WERI-Rb-1 (cell line): ENCODE data around the gene SORCS2.

Source experiments
- DNase-seq: peaks from one replicate; pipeline ENCODE4 v3.0.0-alpha.2; 2020
- H3K27ac ChIP-seq: fragments of 250-450 bp; sonication (Bioruptor Pico); 2 replicates; pipeline ENCODE4 v1.5.1; 2020; ENCODE audit warnings: mild to moderate bottlenecking, moderate library complexity
- H3K27me3 ChIP-seq: fragments of 250-450 bp; sonication (Bioruptor Pico); 2 replicates; pipeline ENCODE4 v1.5.1; 2021; ENCODE audit warnings: mild to moderate bottlenecking, low read depth, moderate library complexity; ENCODE audit not compliant: insufficient read depth, severe bottlenecking
- H3K36me3 ChIP-seq: fragments of 250-450 bp; sonication (Bioruptor Pico); 2 replicates; pipeline ENCODE4 v1.5.1; 2020; ENCODE audit warnings: mild to moderate bottlenecking, moderate library complexity
- H3K4me3 ChIP-seq: 2 replicates; pipeline ENCODE4 v1.5.1; 2011; ENCODE audit warnings: low read depth, mild to moderate bottlenecking, control low read depth, low read length
- H3K9me3 ChIP-seq: fragments of 250-450 bp; sonication (Bioruptor Pico); 2 replicates; pipeline ENCODE4 v1.5.1; 2021; ENCODE audit warnings: mild to moderate bottlenecking, moderate library complexity; ENCODE audit not compliant: severe bottlenecking
- TF ChIP-seq, protein P1 (sequence below): IDR thresholded peaks from 2 replicates; pipeline ENCODE4 v1.5.1; 2011; ENCODE audit warnings: low read depth, mild to moderate bottlenecking, control low read depth, inconsistent platforms, low read length

Gene SORCS2

GRCh38 chr4:7183780-7184460, 8.4 kb upstream of the SORCS2 start:
- Histone ChIP-seq H3K27ac (no peak overlapping the region), H3K27me3 (no peaks in the 10 kb centered on the region), H3K4me3 (no peak overlapping the region), H3K36me3 (no peaks in the 10 kb centered on the region), H3K9me3 (peaks cover 6% of the 10 kb centered on the region)
- no peak for DNase-seq
- TF ChIP-seq, protein P1, sequence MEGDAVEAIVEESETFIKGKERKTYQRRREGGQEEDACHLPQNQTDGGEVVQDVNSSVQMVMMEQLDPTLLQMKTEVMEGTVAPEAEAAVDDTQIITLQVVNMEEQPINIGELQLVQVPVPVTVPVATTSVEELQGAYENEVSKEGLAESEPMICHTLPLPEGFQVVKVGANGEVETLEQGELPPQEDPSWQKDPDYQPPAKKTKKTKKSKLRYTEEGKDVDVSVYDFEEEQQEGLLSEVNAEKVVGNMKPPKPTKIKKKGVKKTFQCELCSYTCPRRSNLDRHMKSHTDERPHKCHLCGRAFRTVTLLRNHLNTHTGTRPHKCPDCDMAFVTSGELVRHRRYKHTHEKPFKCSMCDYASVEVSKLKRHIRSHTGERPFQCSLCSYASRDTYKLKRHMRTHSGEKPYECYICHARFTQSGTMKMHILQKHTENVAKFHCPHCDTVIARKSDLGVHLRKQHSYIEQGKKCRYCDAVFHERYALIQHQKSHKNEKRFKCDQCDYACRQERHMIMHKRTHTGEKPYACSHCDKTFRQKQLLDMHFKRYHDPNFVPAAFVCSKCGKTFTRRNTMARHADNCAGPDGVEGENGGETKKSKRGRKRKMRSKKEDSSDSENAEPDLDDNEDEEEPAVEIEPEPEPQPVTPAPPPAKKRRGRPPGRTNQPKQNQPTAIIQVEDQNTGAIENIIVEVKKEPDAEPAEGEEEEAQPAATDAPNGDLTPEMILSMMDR, result no peak

DNA sequence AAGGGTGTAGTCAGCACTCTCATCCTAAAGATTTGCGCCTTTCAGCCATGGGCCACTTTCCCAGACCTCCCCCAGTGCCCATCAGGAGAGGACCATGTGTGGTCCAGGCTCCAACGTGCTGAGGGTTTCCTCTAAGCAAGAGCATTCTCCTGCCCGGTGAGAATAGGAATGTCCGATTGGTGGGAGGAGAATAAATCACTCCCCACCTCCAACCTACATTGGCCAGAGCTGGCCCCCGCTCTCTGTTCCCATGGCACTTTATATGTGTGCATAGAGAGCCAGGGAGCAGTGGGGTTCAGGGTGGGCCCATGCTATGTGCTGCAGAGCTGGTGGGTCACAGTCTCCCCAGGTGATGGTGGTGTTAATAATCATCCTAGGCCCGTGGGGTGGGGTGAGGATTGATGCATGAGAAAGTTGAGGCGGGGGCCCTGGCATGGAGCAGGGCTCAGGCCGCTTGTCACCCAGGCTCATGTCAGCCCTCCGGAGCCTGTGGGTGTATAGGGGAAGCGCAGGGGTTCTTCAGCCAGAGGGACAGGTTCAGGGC, 6.8 kb upstream of the SORCS2 start:
- no peaks in the 10 kb centered on the region for H3K36me3 ChIP-seq
- TF ChIP-seq, protein P1, result no peak
- no peaks in the 10 kb centered on the region for H3K27me3 ChIP-seq

GRCh38 chr4:7186031-7186430, 6.3 kb upstream of the SORCS2 start:
- Histone ChIP-seq H3K27ac (no peak overlapping the region), H3K36me3 (no peaks in the 10 kb centered on the region), H3K9me3 (no peaks in the 10 kb centered on the region), H3K4me3 (no peak overlapping the region), H3K27me3 (no peaks in the 10 kb centered on the region)
- TF ChIP-seq, protein P1, result peak; percentile 91
- DNase-seq, result peak; percentile 73

More for the DNA sequence above, 6.8 kb upstream of the SORCS2 start:
- H3K4me3 ChIP-seq, result no peak overlapping the region
- no peak for DNase-seq
- H3K9me3 ChIP-seq, result no peaks in the 10 kb centered on the region
- H3K27ac ChIP-seq, result no peak overlapping the region

- Histone ChIP-seq H3K4me3 (no peak overlapping the region), H3K36me3 (no peaks in the 10 kb centered on the region), H3K27ac (no peak overlapping the region), H3K27me3 (no peaks in the 10 kb centered on the region), H3K9me3 (no peaks in the 10 kb centered on the region)
- TF ChIP-seq, protein P1, result no peak
- no peak for DNase-seq
Observed at GRCh38 chr4:7186516-7187167, 5.7 kb upstream of the SORCS2 start.

DNA sequence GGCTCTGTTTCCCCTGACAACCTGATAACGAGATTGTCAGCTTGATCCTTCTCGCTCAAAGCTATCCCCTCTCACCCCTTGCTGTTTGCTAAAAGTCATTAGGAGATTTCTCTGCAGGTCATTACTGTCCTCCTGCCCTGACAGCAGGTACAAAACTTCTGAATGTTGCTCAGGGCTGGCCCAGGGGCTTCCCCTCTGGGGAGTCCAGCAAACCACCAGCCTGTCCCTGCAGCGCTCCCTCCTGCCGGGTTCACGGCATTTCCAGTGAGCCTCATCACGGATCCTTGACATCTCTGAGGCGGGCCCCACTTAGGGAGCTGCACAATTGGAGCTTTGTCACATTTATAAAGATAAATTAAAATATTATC, 5.2 kb upstream of the SORCS2 start:
- Histone ChIP-seq H3K4me3 (no peak overlapping the region), H3K36me3 (no peaks in the 10 kb centered on the region), H3K9me3 (no peaks in the 10 kb centered on the region), H3K27ac (no peak overlapping the region), H3K27me3 (no peaks in the 10 kb centered on the region)
- TF ChIP-seq, protein P1, result peak; percentile 55
- peak; percentile 56 for DNase-seq

GRCh38 chr4:7187691-7188090, 4.6 kb upstream of the SORCS2 start:
- TF ChIP-seq, protein P1, result no peak
- H3K27me3 ChIP-seq, result no peaks in the 10 kb centered on the region
- no peak for DNase-seq
- H3K9me3 ChIP-seq, result no peaks in the 10 kb centered on the region
- no peak overlapping the region for H3K4me3 ChIP-seq
- H3K36me3 ChIP-seq, result no peaks in the 10 kb centered on the region
- no peak overlapping the region for H3K27ac ChIP-seq
